CD14-positive monocyte (primary cell): ENCODE data around the gene PTRHD1. TPM values are rescaled to one million over a fixed set of nuclear protein-coding genes. Genes with fewer than 3 reads are reported as not detected.
A peak's percentile ranks its signal among the peaks of the same experiment; 100 is the strongest.

ENCODE experiments used
- DNase-seq, 3 donors: peaks; one replicate each; pipeline ENCODE4 v3.0.0-alpha.2; 2011 to 2022
- H2AFZ ChIP-seq: 2 replicates; pipeline ENCODE4 v1.6.0; 2012; ENCODE audit warnings: mild to moderate bottlenecking, low read depth, low read length, inconsistent platforms; ENCODE audit not compliant: insufficient read depth, poor library complexity, severe bottlenecking
- H3K27ac ChIP-seq, 2 donors: 1 replicate in 1 of 2; 2 replicates in 1 of 2; pipeline ENCODE4 v1.5.1; 2012 to 2013; ENCODE audit warnings: low read length in 2 of 2, control low read depth in 1 of 2, inconsistent platforms in 1 of 2, low read depth in 1 of 2, mild to moderate bottlenecking in 1 of 2
- H3K27me3 ChIP-seq, 2 donors: one replicate each; pipeline versions ENCODE4 v1.6.0 to v1.6.1; 2011 to 2013; ENCODE audit warnings: low read length in 2 of 2; ENCODE audit not compliant: control insufficient read depth in 2 of 2, insufficient read depth in 2 of 2
- H3K36me3 ChIP-seq, 2 donors: replicated peaks in 1 of 2; 1 replicate in 1 of 2; 2 replicates in 1 of 2; pipeline versions ENCODE4 v1.5.1 to v1.6.1; 2012 to 2013; ENCODE audit warnings: low read length in 2 of 2, control low read depth in 1 of 2, inconsistent platforms in 1 of 2, mild to moderate bottlenecking in 1 of 2; ENCODE audit not compliant: insufficient read depth in 2 of 2, control insufficient read depth in 1 of 2
- H3K4me1 ChIP-seq, 2 donors: 1 replicate in 1 of 2; 2 replicates in 1 of 2; pipeline versions ENCODE4 v1.5.1 to v1.6.1; 2012 to 2013; ENCODE audit warnings: low read length in 2 of 2, control low read depth in 1 of 2, inconsistent platforms in 1 of 2, mild to moderate bottlenecking in 1 of 2, moderate library complexity in 1 of 2; ENCODE audit not compliant: insufficient read depth in 2 of 2, control insufficient read depth in 1 of 2
- H3K4me2 ChIP-seq: replicated peaks from 2 replicates; pipeline ENCODE3; 2012; ENCODE audit warnings: low read length, moderate library complexity, mild to moderate bottlenecking; ENCODE audit not compliant: poor library complexity, severe bottlenecking; ENCODE audit errors: extremely low read depth
- H3K4me3 ChIP-seq, 3 experiments: fragments of 200-600 bp in 1 of 3; sonication (generic) in 1 of 3; replicated peaks in 1 of 3; 1 replicate in 2 of 3; 2 replicates in 1 of 3; pipeline ENCODE4 v1.5.1; 2011 to 2013; ENCODE audit warnings: low read length in 3 of 3, mild to moderate bottlenecking in 3 of 3, control low read depth in 2 of 3, low read depth in 2 of 3, inconsistent platforms in 1 of 3, moderate library complexity in 1 of 3
- H3K79me2 ChIP-seq: 2 replicates; pipeline ENCODE4 v1.6.0; 2012; ENCODE audit warnings: mild to moderate bottlenecking, control low read depth, inconsistent platforms, low read length, moderate library complexity; ENCODE audit not compliant: insufficient read depth
- H3K9ac ChIP-seq: 2 replicates; pipeline ENCODE4 v1.6.0; 2017; ENCODE audit warnings: low read length, mild to moderate bottlenecking; ENCODE audit not compliant: insufficient read depth, poor library complexity, severe bottlenecking
- H3K9me3 ChIP-seq, 2 donors: replicated peaks in 1 of 2; 1 replicate in 1 of 2; 2 replicates in 1 of 2; pipeline versions ENCODE4 v1.5.1 to v1.6.1; 2012 to 2013; ENCODE audit warnings: low read length in 2 of 2, control low read depth in 1 of 2; ENCODE audit not compliant: control insufficient read depth in 1 of 2, insufficient read depth in 1 of 2
- H4K20me1 ChIP-seq: 2 replicates; pipeline ENCODE4 v1.6.0; 2012; ENCODE audit warnings: mild to moderate bottlenecking, low read length, control low read depth, moderate library complexity; ENCODE audit not compliant: insufficient read depth
- H3K27ac Mint-ChIP-seq, 7 donors: one replicate each; pipeline ENCODE4 v1.8.0; 2020; ENCODE audit warnings: mild to moderate bottlenecking in 7 of 7, mixed read lengths in 7 of 7, moderate library complexity in 6 of 7, inconsistent platforms in 2 of 7
- H3K27me3 Mint-ChIP-seq, 3 donors: one replicate each; pipeline ENCODE4 v1.8.0; 2021 to 2022; ENCODE audit warnings: low read depth in 3 of 3, mild to moderate bottlenecking in 3 of 3, mixed read lengths in 3 of 3, moderate library complexity in 3 of 3, inconsistent platforms in 1 of 3
- H3K36me3 Mint-ChIP-seq, 2 donors: one replicate each; pipeline ENCODE4 v1.8.0; 2020; ENCODE audit warnings: mixed read lengths in 2 of 2, inconsistent platforms in 1 of 2, mild to moderate bottlenecking in 1 of 2
- H3K4me1 Mint-ChIP-seq: one replicate; pipeline ENCODE4 v1.8.0; 2020; ENCODE audit warnings: mild to moderate bottlenecking, mixed read lengths
- H3K4me3 Mint-ChIP-seq, 2 donors: one replicate each; pipeline ENCODE4 v1.8.0; 2020; ENCODE audit warnings: mild to moderate bottlenecking in 2 of 2, mixed read lengths in 2 of 2, moderate library complexity in 1 of 2
- H3K9me3 Mint-ChIP-seq, 7 donors: one replicate each; pipeline ENCODE4 v1.8.0; 2020 to 2022; ENCODE audit warnings: mixed read lengths in 7 of 7, mild to moderate bottlenecking in 6 of 7, moderate library complexity in 6 of 7, inconsistent platforms in 2 of 7
- WGBS: methylation state at CpG from one replicate; pipeline ENCODE4 v1.1.5; 2013; ENCODE audit warnings: missing lambda C conversion rate; ENCODE audit not compliant: insufficient coverage; 5-methylcytosine and 5-hydroxymethylcytosine counted together
- intact Hi-C, 2 donors: fragments of 100-400 bp; cut with micrococcal nuclease; formaldehyde crosslinking; loops; one replicate each; pipeline versions ENCODE4 v1.15.0 to v1.15.1; 2023
- polyA plus RNA-seq, 3 donors: library from polyadenylated mRNA; depleted of rRNA in 1 of 3; unstranded in 2 of 3; stranded (reverse) in 1 of 3; fragments of 300-500 nt in 2 of 3; fragments of >200 nt in 1 of 3; fragmentation: Illumina TruSeq in 2 of 3; gene quantifications; 1 replicate in 2 of 3; 2 replicates in 1 of 3; pipeline ENCODE4 v1.2.3, GENCODE V29; 2012 to 2021
- TF ChIP-seq, protein P1 (sequence below): fragments of 200-600 bp; IDR thresholded peaks from one replicate; pipeline ENCODE4 v1.8.0; 2022; ENCODE audit warnings: antibody characterized with exemption, mild to moderate bottlenecking

The PTRHD1 gene
- polyA plus RNA-seq, 3 donors: 20.3 to 86.2 (median 78.6) TPM

DNA sequence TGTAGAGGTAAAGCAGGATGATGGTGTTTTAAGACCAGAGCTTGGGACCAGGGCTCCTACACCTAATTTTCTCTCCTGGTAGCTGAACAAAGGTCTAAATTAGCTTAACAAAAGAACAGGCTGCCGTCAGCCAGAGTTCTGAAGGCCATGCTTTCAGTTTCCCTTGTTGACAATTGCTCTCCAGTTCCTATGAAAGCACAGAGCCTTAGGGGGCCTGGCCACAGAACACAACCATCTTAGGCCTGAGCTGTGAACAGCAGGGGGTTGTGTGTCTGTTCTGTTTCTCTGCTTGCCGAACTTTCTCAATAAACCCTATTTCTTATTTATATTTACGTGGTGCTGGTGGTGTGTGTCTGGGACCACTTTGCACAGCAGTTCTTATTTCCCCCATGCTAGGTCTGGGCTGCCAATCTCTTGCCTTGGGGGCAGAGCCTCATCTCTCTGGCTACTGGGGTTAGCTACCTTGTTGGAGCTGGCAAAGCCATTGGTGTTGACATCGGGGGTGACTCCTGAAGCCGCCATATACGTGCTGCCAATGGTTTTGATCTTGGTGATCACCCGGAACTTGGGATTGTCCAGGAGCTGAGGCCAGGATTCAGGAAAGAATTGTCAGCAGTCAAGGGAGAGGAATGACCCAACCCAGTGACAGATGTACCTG, 29.0 kb upstream of the PTRHD1 start:
- no peak for DNase-seq
- H3K4me1 Mint-ChIP-seq: peaks cover 19% of the 10 kb centered on the region
- no peaks in the 10 kb centered on the region for H3K27me3 ChIP-seq
- H4K20me1 ChIP-seq: no peaks in the 10 kb centered on the region
- H3K36me3 Mint-ChIP-seq: peaks cover 54 to 77% of the 10 kb centered on the region in 2 donors
- no peaks in the 10 kb centered on the region for H3K79me2 ChIP-seq
- 97% methylated on average over 4 of the region's 7 CpGs for WGBS
- no peaks in the 10 kb centered on the region for H3K27me3 Mint-ChIP-seq
- H3K4me1 ChIP-seq: peaks cover 17 to 21% of the 10 kb centered on the region in 2 donors
- H3K4me3 Mint-ChIP-seq: no peak overlapping the region
- no peak overlapping the region for H3K4me2 ChIP-seq
- H3K4me3 ChIP-seq: no peak overlapping the region
- H3K27ac ChIP-seq: peak overlapping the region in 1 of 2 donors; percentile 48
- H3K27ac Mint-ChIP-seq: peak overlapping the region in 4 of 7 donors; percentile 30 to 55 (median 44)
- H3K9ac ChIP-seq: no peak overlapping the region
- TF ChIP-seq, protein P1, sequence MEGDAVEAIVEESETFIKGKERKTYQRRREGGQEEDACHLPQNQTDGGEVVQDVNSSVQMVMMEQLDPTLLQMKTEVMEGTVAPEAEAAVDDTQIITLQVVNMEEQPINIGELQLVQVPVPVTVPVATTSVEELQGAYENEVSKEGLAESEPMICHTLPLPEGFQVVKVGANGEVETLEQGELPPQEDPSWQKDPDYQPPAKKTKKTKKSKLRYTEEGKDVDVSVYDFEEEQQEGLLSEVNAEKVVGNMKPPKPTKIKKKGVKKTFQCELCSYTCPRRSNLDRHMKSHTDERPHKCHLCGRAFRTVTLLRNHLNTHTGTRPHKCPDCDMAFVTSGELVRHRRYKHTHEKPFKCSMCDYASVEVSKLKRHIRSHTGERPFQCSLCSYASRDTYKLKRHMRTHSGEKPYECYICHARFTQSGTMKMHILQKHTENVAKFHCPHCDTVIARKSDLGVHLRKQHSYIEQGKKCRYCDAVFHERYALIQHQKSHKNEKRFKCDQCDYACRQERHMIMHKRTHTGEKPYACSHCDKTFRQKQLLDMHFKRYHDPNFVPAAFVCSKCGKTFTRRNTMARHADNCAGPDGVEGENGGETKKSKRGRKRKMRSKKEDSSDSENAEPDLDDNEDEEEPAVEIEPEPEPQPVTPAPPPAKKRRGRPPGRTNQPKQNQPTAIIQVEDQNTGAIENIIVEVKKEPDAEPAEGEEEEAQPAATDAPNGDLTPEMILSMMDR: no peak
- no peaks in the 10 kb centered on the region for H3K9me3 ChIP-seq
- H3K36me3 ChIP-seq: peaks cover 24 to 59% of the 10 kb centered on the region in 2 donors
- H2AFZ ChIP-seq: no peak overlapping the region
- intact Hi-C loops: no loop called here
- no peaks in the 10 kb centered on the region for H3K9me3 Mint-ChIP-seq

DNA sequence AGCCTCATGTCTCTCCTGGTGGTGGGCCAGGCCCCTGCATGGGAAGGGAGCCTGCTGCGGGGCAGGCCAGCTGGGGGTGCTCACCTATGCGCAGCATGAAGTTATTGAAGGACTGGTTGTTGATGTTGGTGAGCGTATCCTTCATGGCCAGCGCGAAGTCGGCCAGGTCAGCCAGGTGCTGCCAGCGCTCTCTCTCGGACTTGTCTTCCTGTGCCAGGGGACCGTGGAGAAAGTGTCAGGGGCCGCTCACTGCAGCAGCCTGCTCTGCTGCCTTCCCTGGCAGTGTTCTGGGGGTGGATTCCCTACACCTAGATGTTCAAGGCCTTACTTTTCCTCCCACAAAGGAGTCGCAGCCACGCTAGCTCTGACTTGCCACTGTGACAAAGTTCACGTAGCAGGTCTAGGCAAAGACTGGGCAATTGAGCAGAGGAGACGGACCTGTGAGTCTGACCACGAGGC, 28.3 kb upstream of the PTRHD1 start:
- Mint-ChIP-seq H3K36me3 (peaks cover 59 to 83% of the 10 kb centered on the region in 2 donors), H3K4me1 (peaks cover 23% of the 10 kb centered on the region), H3K9me3 (no peaks in the 10 kb centered on the region), H3K4me3 (no peak overlapping the region), H3K27ac (peak overlapping the region in 3 of 7 donors; percentile 25 to 55 (median 30)), H3K27me3 (no peaks in the 10 kb centered on the region)
- H2AFZ ChIP-seq: no peak overlapping the region
- H3K4me1 ChIP-seq: peaks cover 17 to 21% of the 10 kb centered on the region in 2 donors
- DNase-seq: no peak
- 99% methylated on average over 13 of the region's 15 CpGs for WGBS
- no peak overlapping the region for H3K4me3 ChIP-seq
- H3K36me3 ChIP-seq: peaks cover 28 to 66% of the 10 kb centered on the region in 2 donors
- H3K9ac ChIP-seq: no peak overlapping the region
- no peaks in the 10 kb centered on the region for H4K20me1 ChIP-seq
- H3K27me3 ChIP-seq: no peaks in the 10 kb centered on the region
- intact Hi-C loops: no loop called here
- peak overlapping the region in 1 of 2 donors; percentile 48 for H3K27ac ChIP-seq
- H3K4me2 ChIP-seq: no peak overlapping the region
- H3K79me2 ChIP-seq: no peaks in the 10 kb centered on the region
- no peaks in the 10 kb centered on the region for H3K9me3 ChIP-seq
- TF ChIP-seq, protein P1: no peak
